Endothelial cell of umbilical vein (primary cell): ENCODE results near the gene RBBP4.

Experiments
- CTCF ChIP-seq, 2 donors: IDR thresholded peaks; 1 replicate in 1 of 2; 2 replicates in 1 of 2; pipeline ENCODE4 v1.5.1; 2011; ENCODE audit warnings: low read length in 2 of 2, mild to moderate bottlenecking in 2 of 2, moderate library complexity in 2 of 2, control low read depth in 1 of 2, inconsistent platforms in 1 of 2, low read depth in 1 of 2; ENCODE audit not compliant: insufficient read depth in 1 of 2; ENCODE audit errors: extremely low read depth in 1 of 2
- EZH2 ChIP-seq: IDR thresholded peaks from 2 replicates; pipeline ENCODE4 v1.6.1; 2012; ENCODE audit warnings: borderline replicate concordance, low read depth, mild to moderate bottlenecking, moderate library complexity, low read length, inconsistent platforms; ENCODE audit not compliant: severe bottlenecking
- FOS ChIP-seq: IDR thresholded peaks from 2 replicates; pipeline ENCODE4 v1.6.1; 2011; ENCODE audit warnings: mild to moderate bottlenecking, low read length, moderate library complexity, borderline replicate concordance; ENCODE audit not compliant: insufficient read depth
- POLR2A ChIP-seq: IDR thresholded peaks from 2 replicates; pipeline ENCODE4 v1.6.1; 2012; ENCODE audit warnings: low read depth, mild to moderate bottlenecking, control low read depth, low read length
- POLR2AphosphoS5 ChIP-seq: IDR thresholded peaks from 2 replicates; pipeline ENCODE4 v1.6.1; 2012; ENCODE audit warnings: low read depth, mild to moderate bottlenecking, control low read depth, low read length, moderate library complexity; ENCODE audit not compliant: insufficient read depth

DNA sequence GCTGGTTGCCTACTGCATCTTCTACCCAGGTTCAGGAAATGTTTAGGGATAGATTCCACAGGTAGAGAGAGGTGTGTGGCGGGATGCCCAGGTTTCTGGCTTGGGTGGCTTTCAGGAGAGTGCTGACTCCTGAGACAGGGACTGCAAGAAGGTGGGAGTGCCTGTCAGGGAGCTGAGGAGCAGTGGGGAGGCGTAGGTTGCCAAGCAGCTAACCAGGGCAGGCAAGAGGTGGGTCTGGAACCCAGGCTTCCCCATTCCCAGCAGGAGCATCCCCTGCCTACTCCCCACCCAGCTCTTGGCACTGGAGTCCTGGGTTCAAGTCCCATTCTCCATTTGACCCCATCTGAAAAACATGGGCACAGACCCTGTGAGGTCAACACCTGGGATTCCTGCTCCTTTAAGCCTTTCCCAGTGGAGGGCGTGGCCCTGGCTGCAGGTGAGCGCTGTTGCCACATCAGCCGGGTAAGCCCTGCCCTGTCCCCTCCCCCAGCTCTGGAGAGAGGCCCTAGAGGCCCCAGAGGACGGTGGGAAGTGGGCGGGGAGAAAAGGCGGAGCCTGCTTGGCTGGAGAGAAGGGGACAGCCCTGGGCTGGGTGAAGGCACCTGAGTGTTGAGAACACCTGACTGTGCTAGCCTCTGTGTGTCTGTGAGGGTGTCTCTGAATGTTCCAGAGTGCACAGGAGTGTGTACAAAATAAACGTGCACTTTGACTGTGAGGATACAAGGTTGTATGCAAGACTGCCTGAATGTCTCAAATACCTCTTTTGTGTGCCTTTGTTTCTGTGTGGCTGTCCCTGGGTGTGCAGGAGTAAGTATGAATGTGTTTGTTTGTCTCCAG, 65.5 kb downstream of the RBBP4 start:
- TF ChIP-seq CTCF (IDR thresholded peaks at IDR 0.05; ENCODE audit: extremely low read depth in 1 of 2, insufficient read depth in 1 of 2, low read depth in 1 of 2, low read length in 2 of 2), result no peak
- no peak for TF ChIP-seq EZH2
- no peak for TF ChIP-seq POLR2AphosphoS5
- no peak for TF ChIP-seq POLR2A
- TF ChIP-seq FOS, result no peak
